Neuronal stem cell (in vitro differentiated cells): Measurements from ENCODE around the gene HLX.

Experiments used
- DNase-seq: peaks from one replicate; pipeline ENCODE4 v3.0.0-alpha.2; 2013; ENCODE audit warnings: low spot score
- H2AFZ ChIP-seq: one replicate; pipeline ENCODE4 v1.6.1; 2013; ENCODE audit warnings: mild to moderate bottlenecking, low read length, inconsistent platforms
- H2AK5ac ChIP-seq: 2 replicates; pipeline ENCODE4 v1.6.1; 2013; ENCODE audit warnings: low read depth, mild to moderate bottlenecking, inconsistent platforms, low read length, moderate library complexity, mixed read lengths
- H2BK120ac ChIP-seq: 2 replicates; pipeline ENCODE4 v1.6.1; 2013; ENCODE audit warnings: low read depth, mild to moderate bottlenecking, inconsistent platforms, low read length, moderate library complexity, mixed read lengths
- H2BK12ac ChIP-seq: one replicate; pipeline ENCODE4 v1.6.1; 2013; ENCODE audit warnings: low read length, inconsistent platforms
- H2BK15ac ChIP-seq: 2 replicates; pipeline ENCODE4 v1.6.1; 2013; ENCODE audit warnings: mild to moderate bottlenecking, low read length, inconsistent platforms, mixed read lengths
- H2BK5ac ChIP-seq: one replicate; pipeline ENCODE4 v1.6.1; 2013; ENCODE audit warnings: inconsistent platforms, mild to moderate bottlenecking, low read length, moderate library complexity
- H3K14ac ChIP-seq: one replicate; pipeline ENCODE4 v1.6.1; 2013; ENCODE audit warnings: low read length, inconsistent platforms
- H3K18ac ChIP-seq: 2 replicates; pipeline ENCODE4 v1.6.1; 2013; ENCODE audit warnings: low read length, inconsistent platforms
- H3K23ac ChIP-seq: 2 replicates; pipeline ENCODE4 v1.6.1; 2013; ENCODE audit warnings: low read depth, mild to moderate bottlenecking, mixed read lengths, low read length, inconsistent platforms; ENCODE audit not compliant: poor library complexity
- H3K27ac ChIP-seq: replicated peaks from 3 replicates; pipeline ENCODE4 v1.5.1; 2013; ENCODE audit warnings: low read length, inconsistent platforms
- H3K27me3 ChIP-seq, 3 experiments: 2 replicates each; pipeline ENCODE4 v1.6.1; 2013; ENCODE audit warnings: low read length in 3 of 3, mild to moderate bottlenecking in 2 of 3, inconsistent platforms in 1 of 3, low read depth in 1 of 3, mixed read lengths in 1 of 3, moderate library complexity in 1 of 3; ENCODE audit not compliant: control insufficient read depth in 3 of 3, insufficient read depth in 3 of 3
- H3K36me3 ChIP-seq, 2 donors: replicated peaks in 1 of 2; 2 replicates each; pipeline ENCODE4 v1.6.1; 2013; ENCODE audit warnings: low read length in 2 of 2; ENCODE audit not compliant: control insufficient read depth in 2 of 2, insufficient read depth in 2 of 2
- H3K4ac ChIP-seq: 2 replicates; pipeline ENCODE4 v1.6.1; 2013; ENCODE audit warnings: inconsistent platforms, mild to moderate bottlenecking, low read length, moderate library complexity
- H3K4me1 ChIP-seq, 2 donors: 1 replicate in 1 of 2; 2 replicates in 1 of 2; pipeline ENCODE4 v1.6.1; 2013; ENCODE audit warnings: low read length in 2 of 2, low read depth in 1 of 2; ENCODE audit not compliant: control insufficient read depth in 2 of 2, insufficient read depth in 1 of 2
- H3K4me2 ChIP-seq: one replicate; pipeline ENCODE4 v1.6.1; 2013; ENCODE audit warnings: mild to moderate bottlenecking, low read length, inconsistent platforms; ENCODE audit not compliant: insufficient read depth, poor library complexity, severe bottlenecking
- H3K4me3 ChIP-seq, 2 donors: 2 replicates each; pipeline ENCODE4 v1.5.1; 2013; ENCODE audit warnings: low read length in 2 of 2, mild to moderate bottlenecking in 2 of 2, inconsistent platforms in 1 of 2, moderate library complexity in 1 of 2
- H3K79me1 ChIP-seq: one replicate; pipeline ENCODE4 v1.6.1; 2013; ENCODE audit warnings: low read depth, mild to moderate bottlenecking, inconsistent platforms, low read length, moderate library complexity
- H3K9ac ChIP-seq: one replicate; pipeline ENCODE4 v1.6.1; 2013; ENCODE audit warnings: mild to moderate bottlenecking, low read depth, low read length, inconsistent platforms; ENCODE audit not compliant: poor library complexity
- H3K9me3 ChIP-seq, 2 donors: replicated peaks in 1 of 2; 2 replicates each; pipeline versions ENCODE3 to v1.6.1; 2013; ENCODE audit warnings: low read length in 2 of 2, mild to moderate bottlenecking in 2 of 2, inconsistent platforms in 1 of 2, low read depth in 1 of 2, mixed read lengths in 1 of 2, moderate library complexity in 1 of 2; ENCODE audit not compliant: control insufficient read depth in 2 of 2, insufficient read depth in 1 of 2
- H4K8ac ChIP-seq: one replicate; pipeline ENCODE4 v1.6.1; 2013; ENCODE audit warnings: low read depth, mild to moderate bottlenecking, inconsistent platforms, low read length, moderate library complexity
- H4K91ac ChIP-seq: one replicate; pipeline ENCODE4 v1.6.1; 2013; ENCODE audit warnings: low read length, low read depth, mild to moderate bottlenecking, inconsistent platforms; ENCODE audit not compliant: poor library complexity
- WGBS, 2 donors: extraction: QIAGEN DNeasy Blood & Tissue Kit; methylation state at CpG; one replicate each; pipeline ENCODE4 v1.1.7; 2013; ENCODE audit warnings: missing lambda C conversion rate in 2 of 2, mixed read lengths in 1 of 2; ENCODE audit not compliant: insufficient read length in 2 of 2, insufficient replicate concordance in 1 of 2; ENCODE audit errors: extremely low coverage in 2 of 2; 5-methylcytosine and 5-hydroxymethylcytosine counted together

Gene HLX

DNA sequence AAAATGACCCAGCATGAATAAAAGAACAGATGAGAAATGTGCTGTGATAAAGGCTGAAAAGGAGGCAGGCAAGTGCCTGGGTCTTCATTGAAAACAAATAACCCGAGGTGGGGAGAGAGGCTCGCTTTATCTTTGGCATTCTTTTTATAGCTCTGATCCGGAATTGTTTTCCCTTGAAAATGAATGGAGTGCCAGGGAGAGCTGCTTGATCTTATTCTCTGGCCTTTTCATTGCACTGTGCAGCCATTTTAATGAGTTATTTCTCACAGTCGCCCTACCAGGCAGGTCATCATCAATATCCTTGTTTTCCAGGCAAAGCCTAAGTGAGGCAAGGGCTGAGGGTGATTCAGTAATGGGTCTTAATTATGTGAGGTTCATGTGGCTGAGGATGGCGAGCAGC is 39.8 kb upstream of the HLX start:
- H3K27me3 ChIP-seq, result no peaks in the 10 kb centered on the region
- peaks cover 0 to 2% of the 10 kb centered on the region in 2 donors for H3K4me1 ChIP-seq
- H3K4ac ChIP-seq, result no peak overlapping the region
- no peak for DNase-seq
- H3K4me2 ChIP-seq, result no peak overlapping the region
- no peaks in the 10 kb centered on the region for H3K36me3 ChIP-seq
- no peak overlapping the region for H2AK5ac ChIP-seq
- peaks cover 0 to 3% of the 10 kb centered on the region in 2 donors for H3K9me3 ChIP-seq
- H3K18ac ChIP-seq, result no peak overlapping the region
- no CpG with 5 or more reads among the region's 5 CpGs for WGBS, 2 donors
- no peak overlapping the region for H3K9ac ChIP-seq
- no peak overlapping the region for H3K4me3 ChIP-seq
- no peak overlapping the region for H2AFZ ChIP-seq
- no peak overlapping the region for H2BK5ac ChIP-seq
- H3K79me1 ChIP-seq, result no peaks in the 10 kb centered on the region
- no peak overlapping the region for H4K91ac ChIP-seq
- H2BK15ac ChIP-seq, result no peak overlapping the region
- H2BK120ac ChIP-seq, result no peak overlapping the region
- no peak overlapping the region for H2BK12ac ChIP-seq
- H3K14ac ChIP-seq, result no peak overlapping the region
- no peak overlapping the region for H3K27ac ChIP-seq
- no peak overlapping the region for H3K23ac ChIP-seq
- no peak overlapping the region for H4K8ac ChIP-seq

DNA sequence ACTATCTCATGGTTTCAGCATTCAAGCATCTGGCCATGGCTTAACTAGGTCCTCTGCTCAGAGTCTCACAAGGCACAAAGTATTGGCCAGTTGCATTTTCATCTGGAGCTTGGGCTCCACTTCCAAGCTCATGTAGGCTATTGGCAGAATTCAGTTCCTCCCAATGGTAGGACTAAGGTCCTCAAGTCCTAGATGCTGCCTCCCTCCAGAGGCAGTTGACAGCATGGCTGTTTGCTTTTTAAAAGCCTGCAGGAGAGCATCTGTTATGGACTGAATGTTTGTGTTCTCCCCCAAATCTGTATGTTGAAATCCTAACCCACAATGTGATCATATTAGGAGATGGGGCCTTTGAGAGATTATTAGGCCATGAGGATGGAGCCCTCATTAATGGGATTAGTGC is 38.0 kb upstream of the HLX start:
- Histone ChIP-seq H2BK5ac (no peak overlapping the region), H2AFZ (no peak overlapping the region), H3K27ac (no peak overlapping the region), H3K23ac (no peak overlapping the region), H3K27me3 (peaks cover 0 to 1% (median 0%) of the 10 kb centered on the region in 3 experiments), H4K91ac (no peak overlapping the region), H2BK120ac (no peak overlapping the region), H2BK15ac (no peak overlapping the region), H3K9ac (no peak overlapping the region), H3K4me2 (no peak overlapping the region), H3K4me1 (peaks cover 0 to 2% of the 10 kb centered on the region in 2 donors), H3K18ac (no peak overlapping the region), H2BK12ac (no peak overlapping the region), H3K4ac (no peak overlapping the region), H4K8ac (no peak overlapping the region), H3K14ac (no peak overlapping the region), H3K4me3 (no peak overlapping the region), H3K79me1 (no peaks in the 10 kb centered on the region), H3K36me3 (no peaks in the 10 kb centered on the region), H3K9me3 (peaks cover 0 to 4% of the 10 kb centered on the region in 2 donors), H2AK5ac (no peak overlapping the region)
- DNase-seq, result no peak

DNA sequence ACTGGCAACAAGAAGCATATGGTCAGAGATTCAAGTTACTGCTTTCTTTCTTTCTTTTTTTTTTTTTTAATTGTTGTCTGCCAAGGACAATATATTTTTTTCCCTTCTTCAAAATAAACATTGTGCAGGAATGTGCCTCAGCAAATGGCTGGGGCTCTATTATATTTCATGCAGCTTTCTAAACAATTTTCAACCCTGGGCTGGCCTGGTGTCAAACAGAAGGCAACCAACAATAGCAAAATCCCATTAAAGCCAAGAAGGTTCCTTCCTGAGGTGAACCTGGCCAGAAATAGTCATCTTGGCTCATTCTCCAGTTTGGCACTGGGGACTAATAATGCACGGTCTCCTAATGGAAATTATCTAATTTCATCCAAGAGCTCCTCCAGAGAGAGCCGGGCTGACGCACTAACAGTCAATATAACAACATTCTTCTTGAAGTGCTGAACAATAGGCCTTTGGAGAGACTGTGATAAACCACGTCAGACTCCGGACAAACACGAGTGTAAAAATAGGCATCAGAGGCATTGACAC is 35.7 kb upstream of the HLX start:
- Histone ChIP-seq H3K36me3 (no peaks in the 10 kb centered on the region), H2AFZ (no peak overlapping the region), H3K9me3 (peaks cover 0 to 4% of the 10 kb centered on the region in 2 donors), H4K8ac (no peak overlapping the region), H2BK5ac (no peak overlapping the region), H3K4me3 (no peak overlapping the region), H2BK15ac (no peak overlapping the region), H2BK12ac (no peak overlapping the region), H3K14ac (no peak overlapping the region), H3K79me1 (no peaks in the 10 kb centered on the region), H3K9ac (no peak overlapping the region), H2AK5ac (no peak overlapping the region), H3K4me1 (peaks cover 0 to 2% of the 10 kb centered on the region in 2 donors), H3K23ac (no peak overlapping the region), H3K4me2 (no peak overlapping the region), H3K27me3 (peaks cover 0 to 1% (median 0%) of the 10 kb centered on the region in 3 experiments), H2BK120ac (no peak overlapping the region), H3K18ac (no peak overlapping the region), H3K4ac (no peak overlapping the region), H3K27ac (no peak overlapping the region), H4K91ac (no peak overlapping the region)
- no CpG with 5 or more reads among the region's 6 CpGs for WGBS, 2 donors
- no peak for DNase-seq

DNA sequence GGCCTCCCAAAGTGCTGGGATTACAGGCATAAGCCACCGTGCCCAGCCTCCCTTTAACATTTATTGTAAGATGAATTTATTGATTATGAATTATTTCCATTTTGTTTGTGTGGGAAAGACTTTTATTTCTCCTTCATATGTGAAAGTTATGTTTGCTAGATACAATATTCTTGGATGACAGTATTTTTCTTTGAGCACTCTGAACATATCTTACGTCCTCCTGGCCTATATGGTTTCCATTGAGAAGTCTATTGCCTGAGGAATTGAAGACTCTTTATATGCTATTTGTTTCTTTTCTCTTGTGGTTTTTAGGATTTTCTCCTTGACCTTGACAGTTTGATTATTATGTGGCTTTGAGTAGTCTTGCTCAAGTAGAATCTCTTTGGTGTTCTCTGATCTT is 26.8 kb upstream of the HLX start:
- Histone ChIP-seq H3K4me1 (no peaks in the 10 kb centered on the region), H2BK15ac (no peak overlapping the region), H3K9ac (no peak overlapping the region), H3K79me1 (no peaks in the 10 kb centered on the region), H3K36me3 (no peaks in the 10 kb centered on the region), H2BK120ac (no peak overlapping the region), H3K4ac (no peak overlapping the region), H4K91ac (no peak overlapping the region), H2AFZ (no peak overlapping the region), H3K23ac (no peak overlapping the region), H3K9me3 (no peaks in the 10 kb centered on the region), H3K4me3 (no peak overlapping the region), H2BK12ac (no peak overlapping the region), H4K8ac (no peak overlapping the region), H3K27ac (no peak overlapping the region), H2BK5ac (no peak overlapping the region), H3K18ac (no peak overlapping the region), H3K27me3 (no peaks in the 10 kb centered on the region), H3K14ac (no peak overlapping the region), H2AK5ac (no peak overlapping the region), H3K4me2 (no peak overlapping the region)
- WGBS, 2 donors, result no CpG with 5 or more reads among the region's 2 CpGs
- no peak for DNase-seq
